ENCODE measurements around the gene TIMP3.
"Not testable (repeated sequence)": the region's sequence is repeated elsewhere in the genome, so short reads cannot be mapped to it uniquely, and the experiment has no call there.

TIMP3 gene

DNA sequence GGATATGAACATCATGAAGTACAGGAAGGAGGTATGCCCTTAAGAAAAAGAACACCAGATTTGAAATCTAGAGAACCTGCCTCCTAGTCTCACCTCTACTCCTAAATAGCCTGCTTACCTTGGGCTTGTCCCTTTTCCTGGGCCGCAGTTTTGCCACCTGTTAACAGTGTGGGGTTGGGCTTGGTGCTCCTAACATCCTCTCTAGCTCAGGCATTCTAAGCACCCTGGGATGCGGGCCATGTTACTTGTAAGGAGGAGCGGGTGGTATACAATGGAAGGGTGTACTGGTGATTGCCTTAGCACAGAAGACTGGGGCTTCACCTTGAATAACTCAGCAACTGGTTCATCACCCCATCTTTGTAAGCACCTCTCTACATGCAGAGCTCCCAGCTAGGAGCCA is 48.7 kb downstream of the TIMP3 start:
- in situ Hi-C loops (cut with MboI; ENCODE audit: low sequenced_read_pairs), result no loop called here

DNA sequence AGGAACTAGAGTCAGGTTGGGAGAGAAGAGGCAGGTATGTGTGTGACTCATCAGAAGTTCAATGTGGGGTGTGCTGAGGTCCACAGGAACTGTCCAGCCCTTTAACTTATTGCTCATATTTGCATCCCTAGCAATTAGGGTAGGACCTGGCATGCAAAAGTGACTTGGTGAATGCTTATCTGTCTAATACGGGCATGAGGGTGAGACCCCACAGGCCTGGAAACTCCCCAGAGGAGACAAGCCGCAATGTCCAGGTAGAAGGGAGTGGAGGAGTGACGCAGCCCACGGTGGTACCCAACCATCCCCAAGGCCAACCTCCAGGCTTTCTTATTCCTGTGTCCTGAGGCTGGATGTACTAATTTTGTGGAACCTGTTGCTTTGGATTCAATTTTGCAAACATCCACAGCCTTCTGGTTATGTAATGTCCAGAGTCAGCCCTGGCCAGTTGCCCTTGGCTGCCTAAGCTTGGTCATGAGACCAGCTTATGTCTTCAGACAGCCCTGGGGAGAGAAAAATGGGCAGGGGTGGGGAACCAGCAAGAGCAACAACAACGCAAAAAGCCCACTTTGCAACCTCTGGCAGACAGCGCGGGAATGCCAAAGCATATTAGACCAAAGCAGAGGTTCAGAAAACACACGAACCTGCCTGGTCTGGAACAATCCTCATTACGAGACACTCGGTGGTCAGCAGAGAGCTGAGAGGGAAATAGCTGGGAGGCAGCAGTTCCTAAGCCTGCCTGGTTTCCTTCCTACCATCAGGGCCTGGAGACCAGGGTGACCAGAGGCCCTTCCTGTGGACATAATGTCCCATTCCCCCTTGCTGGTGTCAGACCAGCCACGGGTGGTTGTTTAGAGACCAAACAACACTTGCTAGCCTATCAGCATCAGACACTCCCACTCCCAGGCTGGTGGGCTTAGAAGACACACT is 49.3 kb downstream of the TIMP3 start:
- in situ Hi-C loops (cut with MboI; ENCODE audit: low sequenced_read_pairs), result no loop called here

DNA sequence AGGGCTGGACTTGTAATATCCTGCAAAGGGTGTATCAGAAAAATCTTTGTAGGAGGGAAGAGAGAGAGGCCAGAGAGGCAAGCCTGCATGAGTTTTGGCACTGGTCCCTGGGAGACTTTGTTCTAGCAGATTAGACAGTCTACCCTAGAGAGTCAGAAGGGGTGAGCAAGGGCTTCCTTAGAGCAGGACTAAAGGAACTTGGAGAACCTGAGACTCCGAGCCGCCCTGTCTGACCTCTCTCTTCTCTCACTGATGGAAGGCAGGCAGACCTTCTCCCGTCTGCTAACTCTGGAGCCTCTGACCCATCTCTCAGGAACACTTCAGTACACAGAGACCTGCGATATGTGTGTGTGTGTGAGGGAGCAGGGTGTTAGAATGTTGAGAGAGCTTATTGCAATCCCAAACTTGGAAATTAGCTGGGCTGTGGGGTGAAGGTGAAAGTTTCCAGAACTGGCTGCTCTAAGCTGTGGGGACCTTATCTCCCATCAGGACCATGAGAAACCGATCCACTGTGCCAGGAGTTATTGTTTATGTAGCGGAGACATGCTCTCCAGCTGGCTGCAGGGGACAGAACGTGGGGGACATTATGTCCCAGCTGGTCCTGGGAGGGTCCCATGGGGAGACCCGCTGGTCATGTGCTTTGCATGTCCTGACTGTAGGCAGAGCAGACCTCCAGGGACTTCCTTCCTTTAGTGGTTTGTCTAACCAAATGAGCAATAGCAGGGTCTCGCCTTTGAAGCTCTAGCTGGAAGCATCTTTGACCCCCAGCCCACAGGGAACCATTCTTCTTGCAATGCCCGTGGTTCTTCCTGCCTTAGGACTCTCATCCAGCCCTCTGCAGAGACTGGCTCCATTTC is 51.1 kb downstream of the TIMP3 start:
- in situ Hi-C loops (cut with MboI; ENCODE audit: low sequenced_read_pairs), result no loop called here

DNA sequence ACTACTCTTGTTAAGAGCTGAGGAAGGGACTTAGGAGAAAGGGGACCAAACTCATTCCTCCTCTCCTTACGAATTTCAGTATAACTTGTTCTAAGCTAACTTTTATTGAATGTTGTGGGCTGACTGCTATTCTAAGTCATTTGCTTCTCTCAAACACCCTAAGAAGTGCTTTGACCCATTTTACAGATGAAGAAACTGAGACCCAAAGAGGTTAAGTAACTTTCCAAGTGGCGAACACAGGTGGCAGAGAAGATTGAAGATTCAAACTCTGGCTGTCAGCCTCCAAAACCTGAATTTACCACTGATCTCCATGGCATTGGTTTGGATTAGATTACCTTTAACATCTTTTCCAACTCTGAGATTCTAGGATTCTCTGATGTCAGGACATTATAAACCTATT is 52.2 kb downstream of the TIMP3 start:
- in situ Hi-C loops (cut with MboI; ENCODE audit: low sequenced_read_pairs), result no loop called here

DNA sequence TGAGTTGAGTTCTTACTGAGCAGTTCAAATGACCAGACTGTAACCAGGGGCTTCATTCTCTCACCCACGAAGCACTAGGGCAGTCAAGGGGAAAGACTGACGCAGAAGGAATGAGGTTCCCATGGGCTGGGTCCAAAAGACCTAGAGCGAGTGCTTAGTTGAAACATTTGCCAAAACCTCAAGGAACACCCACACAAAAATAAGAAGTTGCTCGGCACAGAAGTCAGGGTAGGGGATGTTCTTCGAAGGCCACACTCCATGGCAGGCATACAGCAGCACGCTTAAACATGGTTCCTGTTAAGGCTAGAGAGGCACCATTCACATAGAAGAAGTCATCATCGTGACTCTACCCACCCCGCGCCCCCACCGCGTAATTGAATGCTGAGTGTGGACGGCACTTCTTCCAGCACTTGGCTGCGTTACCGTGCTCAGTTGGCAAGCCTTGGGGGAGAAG is 52.9 kb downstream of the TIMP3 start:
- in situ Hi-C loops (cut with MboI; ENCODE audit: low sequenced_read_pairs), result no loop called here

DNA sequence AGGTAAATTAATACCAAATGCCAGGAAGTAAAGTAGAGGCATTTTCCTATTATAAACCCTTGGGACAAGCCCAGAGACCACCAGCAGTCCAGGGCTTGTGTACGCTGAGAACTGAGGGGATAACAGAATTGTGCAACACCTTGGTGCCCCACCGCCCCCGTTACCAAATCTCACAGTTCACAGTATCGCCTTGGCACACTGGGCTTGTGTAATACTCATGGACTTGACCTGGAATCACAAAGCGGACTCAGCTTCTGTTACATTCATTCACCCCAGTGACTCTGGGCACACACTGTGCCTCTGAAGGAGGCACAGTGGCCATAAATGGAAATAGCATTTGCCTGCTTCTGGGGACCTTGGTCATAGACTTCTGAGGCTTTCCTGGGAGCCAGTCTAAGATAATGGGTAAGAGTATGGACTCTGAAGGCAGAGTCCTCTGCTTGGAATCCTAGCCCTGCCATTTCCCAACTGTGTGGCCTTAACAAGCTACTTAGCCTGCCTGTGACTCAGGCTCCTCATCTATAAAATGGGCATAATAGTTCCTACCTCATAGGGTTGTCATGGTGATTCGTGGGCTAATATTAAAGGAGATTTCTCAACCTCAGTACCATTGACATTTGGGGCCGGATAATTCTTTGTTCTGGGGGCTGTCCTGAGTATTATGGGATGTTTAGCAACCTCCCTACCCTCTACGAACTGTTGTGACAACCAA is 53.7 kb downstream of the TIMP3 start:
- in situ Hi-C loops (cut with MboI; ENCODE audit: low sequenced_read_pairs), result no loop called here

DNA sequence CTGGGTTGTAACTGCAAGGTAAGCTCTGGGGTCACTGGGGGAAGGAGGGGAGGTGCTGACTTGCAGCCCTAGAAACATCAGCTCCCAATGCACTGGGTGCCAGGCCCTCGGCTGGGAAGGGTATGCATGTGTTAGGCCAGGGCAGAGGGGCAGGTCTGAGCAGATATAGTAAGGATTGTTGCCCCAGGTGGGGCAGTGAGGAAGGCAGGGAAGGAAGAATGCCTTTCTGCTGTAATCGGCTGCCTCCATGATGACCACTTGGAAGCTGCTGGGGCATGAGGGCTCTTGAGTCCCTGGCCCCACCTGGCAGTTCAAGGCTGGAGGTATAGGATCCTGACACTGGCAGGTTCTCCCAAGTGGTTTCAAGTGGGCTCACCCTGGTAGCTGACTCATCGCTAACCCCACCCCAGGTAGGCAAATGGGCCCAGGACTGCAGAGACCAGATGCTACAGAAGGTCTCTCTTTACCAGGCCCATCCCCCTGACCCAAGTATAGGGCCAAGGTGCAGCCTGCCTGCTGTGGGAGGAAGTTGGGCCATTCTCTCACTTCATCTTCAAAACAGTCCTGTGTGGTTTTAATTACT is 56.7 kb downstream of the TIMP3 start:
- in situ Hi-C loops (cut with MboI; ENCODE audit: low sequenced_read_pairs), result no loop called here

DNA sequence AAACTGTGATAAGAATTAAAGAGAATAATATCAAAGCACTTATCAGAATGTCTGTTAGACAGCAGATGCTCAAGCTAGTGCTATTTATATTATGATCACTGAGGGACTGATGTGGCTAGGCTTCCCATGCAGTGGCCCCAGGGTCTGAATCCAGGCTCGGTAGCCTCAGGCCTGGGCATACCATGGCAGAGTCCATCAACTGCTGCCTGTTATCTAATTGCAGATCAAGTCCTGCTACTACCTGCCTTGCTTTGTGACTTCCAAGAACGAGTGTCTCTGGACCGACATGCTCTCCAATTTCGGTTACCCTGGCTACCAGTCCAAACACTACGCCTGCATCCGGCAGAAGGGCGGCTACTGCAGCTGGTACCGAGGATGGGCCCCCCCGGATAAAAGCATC is 57.5 kb downstream of the TIMP3 start:
- in situ Hi-C loops (cut with MboI; ENCODE audit: low sequenced_read_pairs), result no loop called here

DNA sequence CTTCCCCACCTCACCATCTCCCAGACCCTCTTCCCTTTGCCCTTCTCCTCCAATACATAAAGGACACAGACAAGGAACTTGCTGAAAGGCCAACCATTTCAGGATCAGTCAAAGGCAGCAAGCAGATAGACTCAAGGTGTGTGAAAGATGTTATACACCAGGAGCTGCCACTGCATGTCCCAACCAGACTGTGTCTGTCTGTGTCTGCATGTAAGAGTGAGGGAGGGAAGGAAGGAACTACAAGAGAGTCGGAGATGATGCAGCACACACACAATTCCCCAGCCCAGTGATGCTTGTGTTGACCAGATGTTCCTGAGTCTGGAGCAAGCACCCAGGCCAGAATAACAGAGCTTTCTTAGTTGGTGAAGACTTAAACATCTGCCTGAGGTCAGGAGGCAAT is 58.2 kb downstream of the TIMP3 start:
- in situ Hi-C loops (cut with MboI; ENCODE audit: low sequenced_read_pairs), result no loop called here

DNA sequence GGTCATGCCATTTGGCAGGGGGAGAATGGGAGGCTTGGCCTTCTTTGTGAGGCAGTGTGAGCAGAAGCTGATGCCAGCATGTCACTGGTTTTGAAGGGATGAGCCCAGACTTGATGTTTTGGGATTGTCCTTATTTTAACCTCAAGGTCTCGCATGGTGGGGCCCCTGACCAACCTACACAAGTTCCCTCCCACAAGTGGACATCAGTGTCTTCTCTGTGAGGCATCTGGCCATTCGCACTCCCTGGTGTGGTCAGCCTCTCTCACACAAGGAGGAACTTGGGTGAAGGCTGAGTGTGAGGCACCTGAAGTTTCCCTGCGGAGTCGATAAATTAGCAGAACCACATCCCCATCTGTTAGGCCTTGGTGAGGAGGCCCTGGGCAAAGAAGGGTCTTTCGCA is 59.8 kb downstream of the TIMP3 start:
- in situ Hi-C loops (cut with MboI; ENCODE audit: low sequenced_read_pairs), result no loop called here

DNA sequence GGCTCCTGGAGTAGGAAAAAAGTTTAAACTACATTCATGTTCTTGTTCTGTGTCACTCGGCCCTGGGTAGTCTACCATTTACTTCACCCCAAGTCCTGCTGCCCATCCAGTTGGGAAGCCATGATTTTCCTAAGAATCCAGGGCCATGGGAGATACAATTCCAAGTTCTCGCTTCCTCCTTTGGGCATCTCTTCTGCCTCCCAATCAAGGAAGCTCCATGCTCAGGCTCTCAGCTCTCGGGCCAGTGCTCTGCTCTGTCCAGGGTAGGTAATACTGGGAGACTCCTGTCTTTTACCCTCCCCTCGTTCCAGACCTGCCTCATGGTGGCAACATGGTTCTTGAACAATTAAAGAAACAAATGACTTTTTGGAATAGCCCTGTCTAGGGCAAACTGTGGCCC is 60.6 kb downstream of the TIMP3 start:
- in situ Hi-C loops (cut with MboI; ENCODE audit: low sequenced_read_pairs), result no loop called here

DNA sequence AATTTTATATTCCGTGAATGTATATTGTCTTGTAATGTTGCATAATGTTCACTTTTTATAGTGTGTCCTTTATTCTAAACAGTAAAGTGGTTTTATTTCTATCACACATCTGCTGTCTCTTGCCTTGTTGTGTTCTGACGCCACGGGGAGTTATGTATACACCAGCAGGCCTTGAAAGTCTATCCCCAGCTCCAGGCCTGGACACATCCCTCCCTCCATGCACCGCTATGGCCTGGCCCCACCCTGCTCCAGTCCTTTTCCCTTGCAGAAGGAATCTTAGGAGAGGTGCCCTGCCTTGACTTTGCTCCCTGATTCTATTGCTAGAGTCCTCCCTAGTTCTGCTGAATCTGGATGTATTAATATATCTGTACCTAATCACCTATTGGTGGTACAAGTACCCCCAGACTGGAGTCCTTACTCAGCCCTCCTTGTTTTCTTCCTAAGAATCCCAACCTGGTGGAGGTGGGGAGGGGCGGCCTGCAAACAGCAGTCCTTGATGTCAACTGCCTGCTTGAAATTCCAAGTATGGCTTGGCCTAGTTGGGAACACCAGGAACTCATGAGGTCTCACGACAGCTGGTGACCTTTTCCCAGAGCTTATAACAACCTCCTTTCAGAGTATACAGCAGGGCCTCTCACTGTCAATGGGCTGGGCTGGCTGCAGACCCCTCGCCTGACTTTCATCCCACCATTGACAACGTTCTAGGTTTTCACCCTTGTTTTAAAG is 61.6 kb downstream of the TIMP3 start:
- in situ Hi-C loops (cut with MboI; ENCODE audit: low sequenced_read_pairs), result no loop called here

DNA sequence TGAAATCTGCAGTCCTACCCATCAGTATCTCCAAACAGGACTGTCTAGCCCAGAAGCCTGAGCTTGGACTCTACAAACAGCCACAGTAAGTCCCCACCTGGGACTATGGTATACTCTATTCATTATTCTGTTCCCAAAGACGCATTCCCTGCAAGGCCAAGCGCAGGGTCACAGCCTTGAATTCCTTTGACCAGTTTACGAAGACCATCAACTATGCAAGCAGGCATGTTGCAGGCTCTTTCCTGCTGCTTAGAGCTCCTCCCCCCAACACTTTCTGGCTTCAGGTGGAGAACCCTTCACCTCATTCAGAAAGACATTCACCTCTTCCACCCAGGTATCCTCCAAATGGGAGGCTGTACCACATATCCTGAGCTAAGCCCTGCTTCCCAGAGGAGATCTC is 62.5 kb downstream of the TIMP3 start:
- in situ Hi-C loops (cut with MboI; ENCODE audit: low sequenced_read_pairs), result no loop called here

DNA sequence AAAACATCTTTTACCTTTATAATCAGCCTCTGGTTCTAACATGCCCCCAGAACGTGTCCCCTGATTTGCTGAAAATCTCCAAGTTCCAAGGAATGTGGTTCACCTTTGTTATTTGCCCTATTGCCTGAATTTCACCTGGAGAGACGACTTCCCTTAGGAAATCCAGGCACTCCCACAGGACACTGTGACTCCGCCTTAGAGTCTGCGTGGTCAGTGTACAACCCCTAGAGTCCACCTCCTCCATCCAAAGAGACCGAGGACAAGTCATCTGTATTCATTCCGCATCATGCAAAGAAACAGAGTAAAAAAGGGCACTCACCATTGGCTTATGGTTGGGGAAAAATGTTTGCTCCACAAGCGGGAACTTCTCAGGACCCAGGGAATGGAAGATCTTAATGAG is 63.1 kb downstream of the TIMP3 start:
- in situ Hi-C loops (cut with MboI; ENCODE audit: low sequenced_read_pairs), result no loop called here

DNA sequence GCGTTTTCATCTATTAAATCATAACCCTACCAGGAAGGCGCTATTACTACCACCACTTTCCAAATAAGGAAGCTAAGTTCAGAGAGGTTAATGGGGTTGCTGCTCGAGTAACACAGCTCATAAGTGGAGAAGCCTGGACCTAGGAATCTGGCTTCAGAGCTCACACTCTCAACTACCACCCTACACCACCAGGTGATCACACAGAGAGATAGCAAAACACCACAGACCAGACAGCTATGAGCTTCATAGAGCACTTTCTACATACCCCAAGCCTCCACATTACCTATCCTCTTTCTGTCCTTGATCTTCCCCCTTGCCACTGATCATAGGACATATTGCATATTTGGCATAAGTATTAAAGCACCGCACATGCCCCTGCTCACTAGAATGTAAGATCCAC is 65.4 kb downstream of the TIMP3 start:
- in situ Hi-C loops (cut with MboI; ENCODE audit: low sequenced_read_pairs), result no loop called here

DNA sequence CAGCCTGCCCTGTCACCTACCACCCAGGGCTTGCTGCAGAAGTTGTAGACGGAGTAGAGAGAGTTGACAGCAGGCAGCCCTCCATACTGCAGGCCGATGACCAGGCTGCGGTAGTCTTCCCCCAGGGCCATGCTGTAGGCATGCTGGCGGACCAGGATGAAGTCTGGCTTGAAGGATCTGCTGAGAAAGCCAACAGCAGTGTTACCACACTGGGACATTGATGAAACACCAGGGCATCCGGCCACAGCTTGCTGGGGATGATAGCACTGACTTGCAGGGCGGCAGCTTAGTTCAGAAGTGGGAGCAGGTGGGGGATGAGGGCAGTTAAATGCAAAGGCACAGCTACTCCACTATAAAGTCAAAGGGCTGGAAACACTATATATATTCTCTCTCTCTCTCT is 67.4 kb downstream of the TIMP3 start:
- in situ Hi-C loops (cut with MboI; ENCODE audit: low sequenced_read_pairs), result no loop called here

DNA sequence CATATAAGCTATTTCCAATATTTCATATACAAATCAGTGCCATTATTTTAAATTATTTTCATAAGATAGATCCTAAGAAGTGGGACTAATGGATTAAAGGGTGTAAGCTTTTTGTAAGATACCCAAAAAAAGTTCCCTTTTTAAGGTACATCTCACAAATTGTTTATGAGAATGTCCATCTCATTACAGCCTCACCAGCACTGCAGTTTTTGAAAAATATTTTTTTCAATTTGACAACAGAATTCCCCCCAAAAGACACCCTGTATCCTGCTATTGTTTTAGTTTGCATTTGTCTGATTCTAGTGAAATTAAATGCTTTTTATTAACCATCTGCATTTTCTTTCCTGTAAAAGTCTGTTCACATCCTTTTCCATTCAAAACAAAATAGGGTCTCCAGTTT is 69.0 kb downstream of the TIMP3 start:
- in situ Hi-C loops (cut with MboI; ENCODE audit: low sequenced_read_pairs), result no loop called here

DNA sequence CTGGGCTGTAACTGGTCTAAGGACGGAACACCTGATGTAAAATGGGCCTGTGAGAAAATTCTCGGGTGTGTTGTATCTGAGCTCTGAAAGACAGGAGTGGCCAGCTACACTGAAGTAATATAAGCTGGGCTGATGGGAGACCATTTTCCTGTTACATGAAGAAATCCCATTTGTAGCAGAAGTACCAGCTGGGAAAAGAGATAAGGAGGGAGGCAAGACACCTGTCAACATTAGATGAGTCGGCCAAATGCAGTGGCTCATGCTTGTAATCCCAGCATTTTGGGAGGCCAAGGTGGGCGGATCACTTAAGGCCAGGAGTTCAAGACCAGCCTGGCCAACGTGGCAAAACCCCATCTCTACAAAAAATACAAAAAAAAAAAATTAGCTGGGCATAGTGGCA is 72.1 kb downstream of the TIMP3 start:
- in situ Hi-C loops (cut with MboI; ENCODE audit: low sequenced_read_pairs), result not testable (repeated sequence)

DNA sequence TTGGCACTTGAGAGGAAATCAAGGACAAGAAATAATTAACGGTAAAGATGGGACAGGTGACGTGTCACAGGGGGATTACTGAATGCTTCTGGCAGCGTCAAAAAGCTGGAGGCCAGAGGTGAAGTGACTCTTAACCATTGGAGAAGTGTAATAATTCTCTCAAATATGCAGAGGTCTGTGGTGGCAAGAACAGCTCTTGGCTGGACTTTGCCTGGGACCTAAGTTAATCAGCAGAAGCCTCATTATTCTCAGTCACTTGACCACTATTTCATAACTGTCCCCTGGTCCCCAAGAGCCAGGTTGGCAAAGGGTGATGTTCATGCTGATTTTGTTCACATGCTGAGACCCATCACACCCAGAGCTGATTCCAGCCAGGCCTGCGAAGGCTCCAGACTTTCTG is 72.9 kb downstream of the TIMP3 start:
- in situ Hi-C loops (cut with MboI; ENCODE audit: low sequenced_read_pairs), result no loop called here

DNA sequence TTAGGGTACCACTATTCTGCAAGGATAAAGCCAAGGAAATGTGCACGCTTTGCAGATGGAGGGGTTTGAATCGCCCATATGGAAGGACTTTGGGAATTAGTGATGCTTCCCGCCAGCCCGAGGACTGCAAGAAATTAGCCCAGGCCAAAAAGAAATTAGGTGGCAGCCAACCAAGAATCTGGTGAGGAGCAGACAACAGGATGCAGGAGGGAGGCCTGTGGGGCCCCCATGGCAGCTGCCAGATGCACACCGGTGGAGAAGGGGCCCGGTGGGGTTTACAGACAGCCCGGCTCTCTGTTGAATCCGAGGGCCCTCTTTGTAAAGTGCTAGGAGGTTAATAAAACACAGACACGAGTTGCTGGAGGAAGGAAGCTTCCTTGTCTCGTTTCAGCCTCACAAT is 73.5 kb downstream of the TIMP3 start:
- in situ Hi-C loops (cut with MboI; ENCODE audit: low sequenced_read_pairs), result no loop called here

All from HL-60/S4 (cell line).